HG03460 (cell line): ENCODE data around the gene GNAQ.
"Not testable (repeated sequence)": the region's sequence is repeated elsewhere in the genome, so short reads cannot be mapped to it uniquely, and the experiment has no call there.

Source experiments
- ATAC-seq: cut with Tn5 transposase; IDR thresholded peaks from one replicate; pipeline ENCODE4 v1.9.1; 2021; ENCODE audit not compliant: unreplicated experiment

The GNAQ gene

GRCh38 chr9:77879437-77879943, 152.1 kb downstream of the GNAQ start:
- ATAC-seq: no peak

GRCh38 chr9:77878793-77879192, 152.8 kb downstream of the GNAQ start:
- ATAC-seq: not testable (repeated sequence)

GRCh38 chr9:77877976-77878375, 153.6 kb downstream of the GNAQ start:
- ATAC-seq: no peak

GRCh38 chr9:77876590-77876989, 155.0 kb downstream of the GNAQ start:
- no peak for ATAC-seq

- no peak for ATAC-seq
Measured at GRCh38 chr9:77876091-77876490, 155.5 kb downstream of the GNAQ start.

GRCh38 chr9:77872863-77873262, 158.7 kb downstream of the GNAQ start:
- no peak for ATAC-seq

GRCh38 chr9:77872177-77872576, 159.4 kb downstream of the GNAQ start:
- ATAC-seq: no peak

GRCh38 chr9:77871483-77871882, 160.1 kb downstream of the GNAQ start:
- ATAC-seq: no peak

GRCh38 chr9:77866878-77867277, 164.7 kb downstream of the GNAQ start:
- ATAC-seq: no peak

- no peak for ATAC-seq
Measured at GRCh38 chr9:77865385-77866047, 166.1 kb downstream of the GNAQ start.

GRCh38 chr9:77864211-77864889, 167.3 kb downstream of the GNAQ start:
- ATAC-seq: no peak

GRCh38 chr9:77863638-77864037, 168.0 kb downstream of the GNAQ start:
- not testable (repeated sequence) for ATAC-seq

- ATAC-seq: not testable (repeated sequence)
Measured at GRCh38 chr9:77860953-77861352, 170.7 kb downstream of the GNAQ start.

GRCh38 chr9:77857513-77858259, 173.9 kb downstream of the GNAQ start:
- ATAC-seq: no peak

GRCh38 chr9:77856615-77857014, 175.0 kb downstream of the GNAQ start:
- no peak for ATAC-seq

GRCh38 chr9:77854916-77855311, 176.7 kb downstream of the GNAQ start:
- no peak for ATAC-seq

- no peak for ATAC-seq
Measured at GRCh38 chr9:77854258-77854915, 177.2 kb downstream of the GNAQ start.

- ATAC-seq: no peak
Measured at GRCh38 chr9:77853716-77854115, 177.9 kb downstream of the GNAQ start.

GRCh38 chr9:77851882-77852595, 179.6 kb downstream of the GNAQ start:
- no peak for ATAC-seq

- ATAC-seq: no peak
Measured at GRCh38 chr9:77848897-77849296, 182.7 kb downstream of the GNAQ start.

- no peak for ATAC-seq
Measured at GRCh38 chr9:77848404-77848803, 183.2 kb downstream of the GNAQ start.
